Neural crest cell (in vitro differentiated cells): ENCODE data around the gene KCNN4. TPM values are rescaled to one million over a fixed set of nuclear protein-coding genes. Genes with fewer than 3 reads are reported as not detected.
"Not testable (repeated sequence)": the region's sequence is repeated elsewhere in the genome, so short reads cannot be mapped to it uniquely, and the experiment has no call there.

Experiments
- DNase-seq: peaks from one replicate; pipeline ENCODE4 v3.0.0; 2021; ENCODE audit warnings: low read depth, mixed read lengths, low spot score
- H3K27ac Mint-ChIP-seq: one replicate; pipeline ENCODE4 v1.8.0; 2021; ENCODE audit warnings: mild to moderate bottlenecking, mixed read lengths; ENCODE audit not compliant: unreplicated experiment
- H3K27me3 Mint-ChIP-seq: 2 replicates; pipeline ENCODE4 v1.8.0; 2021; ENCODE audit warnings: low read depth, mild to moderate bottlenecking, mixed read lengths
- H3K36me3 Mint-ChIP-seq: 2 replicates; pipeline ENCODE4 v1.8.0; 2021; ENCODE audit warnings: low read depth, mild to moderate bottlenecking, mixed read lengths
- H3K4me1 Mint-ChIP-seq: 2 replicates; pipeline ENCODE4 v1.8.0; 2021; ENCODE audit warnings: mixed read lengths
- H3K4me3 Mint-ChIP-seq: one replicate; pipeline ENCODE4 v1.8.0; 2021; ENCODE audit warnings: mild to moderate bottlenecking, mixed read lengths
- H3K9me3 Mint-ChIP-seq: 2 replicates; pipeline ENCODE4 v1.8.0; 2021; ENCODE audit warnings: mixed read lengths
- long read RNA-seq: library from polyadenylated mRNA; unstranded; transcript quantifications from one replicate; pipeline ENCODE4 v2.0.0, GENCODE V29; 2020
- total RNA-seq: library from RNA; stranded (reverse); gene quantifications from 2 replicates; pipeline ENCODE4 v1.2.1, GENCODE V29; 2021
- TF ChIP-seq, protein P1 (sequence below): fragments of 200-600 bp; sonication (generic); conservative IDR thresholded peaks from 2 replicates; pipeline ENCODE4 v1.5.0; 2021; ENCODE audit warnings: antibody characterized with exemption, mild to moderate bottlenecking

Gene KCNN4
- 2.2 and 2.8 TPM in 2 replicates for total RNA-seq
- long read RNA-seq, partial matches to known transcripts = 0 of 1 reads
- long read RNA-seq, other reads (novel, unspliced or antisense) = 0 of 1 reads

DNA sequence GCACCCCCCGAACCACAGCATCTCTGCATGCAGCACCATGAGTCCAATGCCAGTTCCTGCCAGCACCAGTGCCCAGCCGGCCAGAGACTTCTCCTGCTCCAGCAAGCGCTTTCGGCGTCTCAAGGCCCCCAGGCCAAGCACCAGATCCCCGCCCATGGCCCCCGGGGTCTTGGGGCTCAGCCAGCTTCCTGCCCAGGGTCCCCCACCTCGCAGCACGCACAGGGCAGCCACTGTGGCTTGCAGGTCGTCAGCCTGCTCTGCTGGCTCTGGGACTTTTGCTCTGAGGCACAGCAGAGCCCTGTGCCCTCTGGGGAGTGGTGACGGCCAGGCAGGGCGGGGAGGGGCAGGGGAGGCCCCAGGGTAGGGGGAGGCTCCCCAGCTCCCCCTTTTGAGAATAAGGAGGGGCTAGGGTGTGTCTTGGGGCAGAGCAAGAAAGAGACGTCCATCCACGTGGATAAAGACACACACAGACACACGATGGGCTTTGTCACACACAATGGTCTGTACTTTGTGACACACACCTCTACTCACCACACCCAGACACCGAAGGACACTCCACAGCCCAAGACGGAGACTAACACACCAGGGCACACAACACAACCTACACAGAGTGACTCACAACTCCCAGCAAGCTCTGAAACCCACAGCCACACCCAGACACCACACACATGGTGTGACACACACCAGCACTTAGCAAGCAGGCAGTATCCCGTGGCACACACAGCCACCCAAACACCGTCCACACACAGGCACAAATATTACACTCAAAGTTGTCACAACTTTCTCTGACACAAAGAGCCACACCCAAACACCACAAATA, at the start of gene KCNN4:
KCNN4 (minus strand) TSS at position 268 of the 820 bp plus-strand sequence; CDS start at position 156, 112 bp downstream.
- no peak for DNase-seq
- peak within 1 kb of the TSS; percentile 10 for H3K27ac Mint-ChIP-seq
- no peak within 1 kb of the TSS for H3K4me3 Mint-ChIP-seq
- H3K27me3 Mint-ChIP-seq = peaks cover 22% of the 10 kb centered on the region
- H3K4me1 Mint-ChIP-seq = peaks cover 67% of the 10 kb centered on the region
- H3K36me3 Mint-ChIP-seq = no peaks in the 10 kb centered on the region
- H3K9me3 Mint-ChIP-seq = no peaks in the 10 kb centered on the region
- TF ChIP-seq, protein P1, sequence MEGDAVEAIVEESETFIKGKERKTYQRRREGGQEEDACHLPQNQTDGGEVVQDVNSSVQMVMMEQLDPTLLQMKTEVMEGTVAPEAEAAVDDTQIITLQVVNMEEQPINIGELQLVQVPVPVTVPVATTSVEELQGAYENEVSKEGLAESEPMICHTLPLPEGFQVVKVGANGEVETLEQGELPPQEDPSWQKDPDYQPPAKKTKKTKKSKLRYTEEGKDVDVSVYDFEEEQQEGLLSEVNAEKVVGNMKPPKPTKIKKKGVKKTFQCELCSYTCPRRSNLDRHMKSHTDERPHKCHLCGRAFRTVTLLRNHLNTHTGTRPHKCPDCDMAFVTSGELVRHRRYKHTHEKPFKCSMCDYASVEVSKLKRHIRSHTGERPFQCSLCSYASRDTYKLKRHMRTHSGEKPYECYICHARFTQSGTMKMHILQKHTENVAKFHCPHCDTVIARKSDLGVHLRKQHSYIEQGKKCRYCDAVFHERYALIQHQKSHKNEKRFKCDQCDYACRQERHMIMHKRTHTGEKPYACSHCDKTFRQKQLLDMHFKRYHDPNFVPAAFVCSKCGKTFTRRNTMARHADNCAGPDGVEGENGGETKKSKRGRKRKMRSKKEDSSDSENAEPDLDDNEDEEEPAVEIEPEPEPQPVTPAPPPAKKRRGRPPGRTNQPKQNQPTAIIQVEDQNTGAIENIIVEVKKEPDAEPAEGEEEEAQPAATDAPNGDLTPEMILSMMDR = no peak

DNA sequence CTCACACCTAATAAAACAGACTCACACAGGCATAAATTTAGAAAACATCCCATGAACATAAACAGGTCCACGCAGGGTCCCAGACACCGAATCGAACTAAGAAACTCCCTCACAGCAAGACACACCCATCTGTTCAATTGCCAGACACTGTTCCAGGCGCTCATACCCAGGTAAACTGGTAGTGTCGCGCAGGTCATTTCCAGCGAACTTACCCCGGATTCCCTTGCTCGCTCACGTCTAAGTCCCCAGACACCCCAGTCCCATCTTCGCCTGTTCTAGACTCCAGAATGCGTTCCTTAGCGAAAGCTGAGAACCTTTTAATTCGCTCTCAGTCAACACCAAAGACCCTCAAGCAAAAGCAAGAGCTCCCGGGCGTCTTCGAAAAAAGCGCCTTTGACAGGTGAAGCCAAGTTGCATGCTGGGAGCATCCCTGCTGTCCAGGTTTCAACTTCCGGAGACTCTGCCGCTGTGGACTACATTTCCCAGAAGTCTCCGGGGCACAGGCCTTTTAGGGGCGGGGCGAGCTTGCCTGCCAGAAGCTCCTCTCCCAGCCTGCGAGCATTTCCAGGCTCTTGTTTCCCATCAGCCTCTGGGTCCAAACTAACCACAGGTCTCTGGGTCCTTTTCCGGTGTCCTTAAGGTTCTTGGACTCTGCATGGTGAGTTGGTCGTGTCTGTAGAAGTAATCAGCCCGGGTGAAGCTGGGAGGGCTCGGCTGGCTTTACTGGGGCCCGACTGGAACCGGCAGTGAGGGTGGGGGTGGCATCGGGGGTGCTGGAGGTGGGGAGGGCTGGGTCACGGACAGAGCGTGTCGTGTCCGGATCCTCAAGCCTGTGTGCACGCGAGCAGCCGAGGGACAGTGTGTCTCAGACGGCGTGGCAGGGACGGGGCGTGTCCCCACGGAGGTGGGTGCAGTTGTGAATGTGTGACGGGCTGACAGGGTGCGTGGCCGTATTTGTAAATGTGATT, 46.3 kb upstream of the KCNN4 start, which contains the start of gene ZNF283:
ZNF283 (plus strand) TSS at position 535 of the 968 bp plus-strand sequence. CDS start 6,184 bp downstream, outside the sequence.
- Mint-ChIP-seq H3K4me1 (peaks cover 19% of the 10 kb centered on the region), H3K36me3 (peaks cover 30% of the 10 kb centered on the region)

DNA sequence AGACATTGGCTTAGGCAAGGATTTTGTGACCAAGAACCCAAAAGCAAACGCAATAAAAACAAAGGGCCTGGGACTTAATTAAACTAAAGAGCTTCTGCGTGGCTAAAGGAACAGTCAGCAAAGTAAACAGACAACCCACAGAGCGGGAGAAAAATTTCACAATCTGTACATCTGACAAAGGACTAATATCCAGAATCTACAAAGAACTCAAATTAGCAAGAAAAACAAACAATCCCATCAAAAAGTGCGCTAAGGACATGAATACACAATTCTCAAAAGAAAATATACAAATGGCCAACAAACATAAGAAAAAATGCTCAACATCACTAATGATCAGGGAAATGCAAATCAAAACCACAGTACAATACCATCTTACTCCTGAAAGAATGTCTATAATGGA, 43.8 kb upstream of the KCNN4 start:
- Mint-ChIP-seq H3K36me3 (peaks cover 17% of the 10 kb centered on the region), H3K27me3 (peaks cover 63% of the 10 kb centered on the region), H3K4me3 (peak overlapping the region; percentile 33), H3K9me3 (peaks cover 20% of the 10 kb centered on the region), H3K4me1 (peaks cover 19% of the 10 kb centered on the region)
- not testable (repeated sequence) for H3K27ac Mint-ChIP-seq, DNase-seq

More for the DNA sequence above, 46.3 kb upstream of the KCNN4 start, which contains the start of gene ZNF283:
- Mint-ChIP-seq H3K9me3 (peaks cover 25% of the 10 kb centered on the region), H3K4me3 (peak within 1 kb of the TSS; percentile 97), H3K27me3 (peaks cover 42% of the 10 kb centered on the region), H3K27ac (peak within 1 kb of the TSS; percentile 87)
- DNase-seq = peak; percentile 85
- TF ChIP-seq, protein P1 = no peak

DNA sequence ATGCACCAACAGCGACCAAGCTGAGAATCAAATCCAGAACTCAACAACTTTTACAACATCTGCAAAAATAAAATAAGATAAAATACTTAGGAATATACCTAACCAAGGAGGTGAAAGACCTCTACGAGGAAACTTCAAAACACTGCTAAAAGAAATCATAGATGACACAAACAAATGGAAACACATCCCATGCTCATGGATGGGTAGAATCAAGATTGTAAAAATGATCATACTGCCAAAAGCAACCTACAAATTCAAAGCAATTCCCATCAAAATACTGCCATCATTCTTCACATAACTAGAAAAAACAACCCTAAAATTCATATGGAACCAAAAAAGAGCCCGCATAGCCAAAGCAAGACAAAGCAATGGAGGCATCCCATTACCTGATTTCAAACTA, 43.1 kb upstream of the KCNN4 start:
- not testable (repeated sequence) for H3K27ac Mint-ChIP-seq, DNase-seq, H3K4me3 Mint-ChIP-seq
- peaks cover 20% of the 10 kb centered on the region for H3K9me3 Mint-ChIP-seq
- H3K36me3 Mint-ChIP-seq = peaks cover 13% of the 10 kb centered on the region
- peaks cover 67% of the 10 kb centered on the region for H3K27me3 Mint-ChIP-seq
- H3K4me1 Mint-ChIP-seq = peaks cover 19% of the 10 kb centered on the region

DNA sequence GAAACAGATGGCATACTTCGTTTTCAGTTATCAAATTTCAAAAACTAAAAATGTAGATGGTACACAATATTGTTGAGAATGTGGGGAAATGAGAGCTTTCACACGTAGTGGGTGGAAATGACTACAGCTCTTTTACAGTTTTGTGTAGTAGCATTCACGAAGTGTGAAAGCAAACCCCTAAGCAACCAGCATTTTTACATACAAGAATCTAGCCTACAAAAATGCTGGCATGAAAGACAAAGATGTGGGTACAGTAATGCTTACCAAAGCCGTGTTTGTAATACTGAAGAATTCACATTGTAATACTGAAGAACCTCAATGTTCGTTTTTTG, 40.1 kb upstream of the KCNN4 start:
- H3K36me3 Mint-ChIP-seq = peaks cover 2% of the 10 kb centered on the region
- H3K9me3 Mint-ChIP-seq = peaks cover 11% of the 10 kb centered on the region
- H3K27ac Mint-ChIP-seq = no peak overlapping the region
- H3K4me3 Mint-ChIP-seq = no peak overlapping the region
- DNase-seq = no peak
- peaks cover 77% of the 10 kb centered on the region for H3K27me3 Mint-ChIP-seq
- TF ChIP-seq, protein P1 = no peak
- H3K4me1 Mint-ChIP-seq = no peaks in the 10 kb centered on the region
